Measurements from ENCODE around the gene IMMP2L. TPM values are rescaled to one million over a fixed set of nuclear protein-coding genes. Genes with fewer than 3 reads are reported as not detected.

IMMP2L gene
- total and polyA plus RNA-seq, 2 of the 4 experiments (the other 2 are of a cell fraction) = 5.8 to 9.3 TPM

GRCh38 chr7:110885474-110885873 is 676.8 kb downstream of the IMMP2L start:
- Histone ChIP-seq H3K9ac (ENCODE audit: low read depth, low read length) (no peak overlapping the region), H4K5ac (ENCODE audit: low read depth, low read length) (no peak overlapping the region), H4K8ac (ENCODE audit: low read depth in 2 of 2, low read length in 2 of 2) (no peak overlapping the region), H2BK5ac (ENCODE audit: low read depth, low read length, poor library complexity, severe bottlenecking) (no peak overlapping the region), H2BK120ac (ENCODE audit: low read depth, low read length) (no peak overlapping the region), H4K91ac (ENCODE audit: insufficient read depth, low read depth, low read length) (no peak overlapping the region), H3K14ac (replicated peaks; ENCODE audit: low read depth, low read length) (no peak overlapping the region), H3K27ac (ENCODE audit: insufficient read depth, low read length) (no peak overlapping the region), H3K27me3 (ENCODE audit: control insufficient read depth, insufficient read depth, low read length) (no peaks in the 10 kb centered on the region), H2AK5ac (ENCODE audit: low read depth, low read length) (no peak overlapping the region), H2BK15ac (ENCODE audit: low read depth, low read length) (no peak overlapping the region), H3K56ac (ENCODE audit: extremely low read depth, insufficient read depth, low read length) (no peak overlapping the region), H3K23ac (ENCODE audit: low read depth, low read length) (no peak overlapping the region), H3K4me2 (ENCODE audit: low read depth, low read length) (no peak overlapping the region), H2AK9ac (replicated peaks; ENCODE audit: low read depth, low read length, poor library complexity) (no peak overlapping the region), H3K9me3 (ENCODE audit: control insufficient read depth, insufficient read depth, low read length) (no peaks in the 10 kb centered on the region), H3K4me3 (ENCODE audit: insufficient read depth, low read depth, low read length) (no peak overlapping the region), H2BK20ac (ENCODE audit: low read depth, low read length) (no peak overlapping the region), H4K20me1 (ENCODE audit: insufficient read depth, low read length) (no peaks in the 10 kb centered on the region), H2AFZ (replicated peaks; ENCODE audit: low read length, poor library complexity) (no peak overlapping the region), H3K18ac (ENCODE audit: low read depth, low read length) (no peak overlapping the region), H3K9me1 (ENCODE audit: insufficient read depth, low read length) (no peaks in the 10 kb centered on the region), H3K79me1 (ENCODE audit: low read depth in 1 of 2, low read length in 2 of 2) (no peaks in the 10 kb centered on the region), H3K4me1 (ENCODE audit: control insufficient read depth, insufficient read depth, low read length) (no peaks in the 10 kb centered on the region), H3K4ac (ENCODE audit: low read depth, low read length) (no peak overlapping the region), H3K36me3 (ENCODE audit: control insufficient read depth, insufficient read depth, low read length) (no peaks in the 10 kb centered on the region)
- ChIA-PET CTCF (no interaction called here), POLR2A (ENCODE audit: unreplicated experiment) (no interaction called here)
- no TSS peak for BruUV-seq (replicated peaks)
- in situ Hi-C loops (cut with MboI; ENCODE audit: low sequenced_read_pairs) = no loop called here
- ATAC-seq (ENCODE audit: low read depth) (no peak), DNase-seq (no peak)
- intact Hi-C loops (cut with micrococcal nuclease) = no loop called here
- TF ChIP-seq POLR2A (IDR thresholded peaks at IDR 0.05; ENCODE audit: low read depth, low read length) = no peak
- dilution Hi-C loops (cut with HindIII; ENCODE audit: low sequenced_read_pairs, unreplicated experiment) = no loop called here
- no CpG with 5 or more reads among the region's 4 CpGs for WGBS, 2 experiments (ENCODE audit: extremely low coverage in 2 of 2, insufficient read length in 1 of 2)
